ENCODE results near the gene CISH. TPM values are rescaled to one million over a fixed set of nuclear protein-coding genes. Genes with fewer than 3 reads are reported as not detected.
A peak's percentile ranks its signal among the peaks of the same experiment; 100 is the strongest.

CISH gene
- total and polyA plus RNA-seq, 4 donors = 1.1 to 3.2 (median 2.4) TPM

DNA sequence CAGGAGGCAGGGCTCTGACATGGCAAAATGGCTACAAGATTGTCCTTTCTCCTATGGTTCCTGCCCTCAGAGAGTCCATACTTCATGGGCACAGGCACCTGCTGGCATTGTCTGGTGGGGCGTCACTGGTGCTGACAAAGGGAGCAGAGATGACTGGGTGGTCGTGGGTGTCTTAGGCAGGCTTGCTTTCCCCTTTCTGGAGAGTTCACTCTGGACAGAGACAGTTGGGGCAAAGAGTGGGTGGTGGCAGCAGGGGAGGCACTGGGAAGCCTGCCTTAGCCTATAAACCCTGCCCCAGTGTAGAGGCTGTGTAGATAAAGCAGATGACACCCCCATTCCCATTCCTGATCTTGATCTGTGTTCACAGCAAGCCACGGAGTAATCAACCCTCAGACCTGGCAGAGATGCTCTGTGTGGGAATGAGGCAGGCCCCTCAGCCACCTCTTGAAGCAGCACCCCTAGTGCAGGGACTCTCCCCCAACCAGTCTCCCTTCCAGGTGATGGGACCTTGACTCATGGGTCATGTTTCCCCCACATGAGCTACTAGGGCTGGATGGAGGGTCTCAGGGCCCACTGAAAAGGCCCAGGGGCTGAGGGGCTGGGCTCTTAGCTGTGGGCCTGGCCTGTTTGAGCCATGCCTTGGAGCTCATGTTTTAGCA is 42.5 kb upstream of the CISH start:
- Histone ChIP-seq H3K27me3 (ENCODE audit: control insufficient read depth, insufficient read depth, low read length) (no peaks in the 10 kb centered on the region), H3K4me1 (ENCODE audit: control insufficient read depth, insufficient read depth, low read length) (peaks cover 35% of the 10 kb centered on the region), H3K36me3 (ENCODE audit: control insufficient read depth, insufficient read depth, low read length) (no peaks in the 10 kb centered on the region), H3K9me3 (ENCODE audit: control insufficient read depth, insufficient read depth, low read length) (no peaks in the 10 kb centered on the region), H3K27ac (ENCODE audit: low read depth, low read length) (no peak overlapping the region), H3K4me3 (ENCODE audit: low read depth, low read length) (no peak overlapping the region)
- WGBS (ENCODE audit: insufficient coverage) = 89% methylated on average over 3 of the region's 3 CpGs
- DNase-seq (ENCODE audit: low read depth in 4 of 6, low spot score in 6 of 6) = no peak

DNA sequence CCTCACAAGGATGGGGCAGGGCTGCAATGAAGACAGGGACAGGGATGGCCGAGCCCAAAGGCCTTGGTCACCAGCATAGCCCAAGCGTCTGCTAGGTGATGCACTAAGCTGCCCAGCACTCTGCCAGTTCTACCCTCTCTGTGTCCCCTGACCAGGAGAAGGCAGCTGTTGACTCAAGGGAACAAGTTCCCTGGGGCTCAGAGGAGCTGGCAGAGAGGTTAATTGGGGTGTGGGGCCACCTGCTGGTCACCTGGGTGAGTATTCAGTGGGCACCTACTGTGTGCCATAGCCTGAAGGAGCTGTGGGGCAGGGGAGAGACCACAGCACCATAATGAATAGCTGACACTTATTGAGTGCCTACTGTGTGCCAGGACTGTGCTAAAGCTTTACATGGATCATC is 41.1 kb upstream of the CISH start:
- Histone ChIP-seq H3K36me3 (ENCODE audit: control insufficient read depth, insufficient read depth, low read length) (no peaks in the 10 kb centered on the region), H3K4me1 (ENCODE audit: control insufficient read depth, insufficient read depth, low read length) (peaks cover 49% of the 10 kb centered on the region), H3K4me3 (ENCODE audit: low read depth, low read length) (no peak overlapping the region), H3K27ac (ENCODE audit: low read depth, low read length) (peak overlapping the region; percentile 48), H3K9me3 (ENCODE audit: control insufficient read depth, insufficient read depth, low read length) (no peaks in the 10 kb centered on the region), H3K27me3 (ENCODE audit: control insufficient read depth, insufficient read depth, low read length) (no peaks in the 10 kb centered on the region)
- WGBS (ENCODE audit: insufficient coverage) = 70% methylated on average over 2 of the region's 2 CpGs
- no peak for DNase-seq (ENCODE audit: low read depth in 4 of 6, low spot score in 6 of 6)

DNA sequence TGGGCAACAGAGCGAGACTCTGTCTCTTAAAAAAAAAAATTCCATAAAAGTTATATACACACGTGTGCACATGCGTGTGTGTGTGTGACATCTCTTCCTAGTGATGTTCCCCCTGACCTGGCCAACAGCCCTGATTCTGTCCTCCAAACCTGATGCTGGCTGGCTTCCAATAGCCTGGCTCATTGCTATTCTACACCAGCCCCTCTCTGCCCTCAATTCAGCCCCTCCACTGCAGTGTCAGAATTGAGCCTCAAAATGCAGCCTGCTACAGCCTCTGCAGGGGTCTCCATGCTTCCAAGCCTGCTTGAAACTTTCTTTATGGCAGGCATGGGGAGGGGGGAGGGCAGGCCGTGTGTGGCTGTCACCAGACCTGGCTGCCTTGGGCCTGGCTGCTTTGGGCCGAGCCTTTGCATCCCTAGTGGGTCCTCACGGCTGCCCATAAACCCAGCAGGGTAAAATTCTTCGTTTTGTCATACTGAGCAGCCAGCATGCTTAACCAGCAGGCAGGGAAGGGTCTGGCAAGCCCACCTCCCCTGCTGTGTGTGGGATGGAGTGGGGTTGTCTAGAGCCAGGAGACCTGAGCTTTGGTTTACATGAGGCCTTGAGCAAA is 40.5 kb upstream of the CISH start:
- 24% methylated on average over 6 of the region's 7 CpGs for WGBS (ENCODE audit: insufficient coverage)
- Histone ChIP-seq H3K27me3 (ENCODE audit: control insufficient read depth, insufficient read depth, low read length) (no peaks in the 10 kb centered on the region), H3K4me3 (ENCODE audit: low read depth, low read length) (no peak overlapping the region), H3K36me3 (ENCODE audit: control insufficient read depth, insufficient read depth, low read length) (peaks cover 1% of the 10 kb centered on the region), H3K4me1 (ENCODE audit: control insufficient read depth, insufficient read depth, low read length) (peaks cover 54% of the 10 kb centered on the region), H3K9me3 (ENCODE audit: control insufficient read depth, insufficient read depth, low read length) (no peaks in the 10 kb centered on the region), H3K27ac (ENCODE audit: low read depth, low read length) (peak overlapping the region; percentile 48)
- DNase-seq (ENCODE audit: low read depth in 4 of 6, low spot score in 6 of 6) = peak in 4 of 6 donors; percentile 60 to 92 (median 74)

DNA sequence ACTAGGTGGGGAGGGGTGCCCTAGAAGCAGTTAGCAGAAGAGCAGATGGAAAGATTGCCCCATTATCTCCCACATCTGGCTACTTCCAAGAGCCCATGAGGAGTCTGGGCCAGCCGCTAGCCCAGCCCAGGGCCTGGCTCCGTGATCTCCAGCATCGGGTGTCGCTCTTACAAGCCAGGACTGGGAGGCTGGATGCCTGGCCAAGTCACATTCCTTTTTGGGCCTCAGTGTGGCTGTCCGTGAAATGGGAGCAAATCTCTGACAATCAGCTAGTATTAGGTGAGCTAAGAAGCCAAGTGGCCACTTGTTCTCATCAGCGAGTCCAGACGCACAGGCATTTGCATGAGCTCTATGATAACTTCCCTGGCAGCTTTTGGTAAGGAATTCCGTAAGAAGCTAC is 39.9 kb upstream of the CISH start:
- DNase-seq (ENCODE audit: low read depth in 4 of 6, low spot score in 6 of 6) = no peak
- Histone ChIP-seq H3K27me3 (ENCODE audit: control insufficient read depth, insufficient read depth, low read length) (no peaks in the 10 kb centered on the region), H3K36me3 (ENCODE audit: control insufficient read depth, insufficient read depth, low read length) (peaks cover 7% of the 10 kb centered on the region), H3K27ac (ENCODE audit: low read depth, low read length) (no peak overlapping the region), H3K9me3 (ENCODE audit: control insufficient read depth, insufficient read depth, low read length) (no peaks in the 10 kb centered on the region), H3K4me1 (ENCODE audit: control insufficient read depth, insufficient read depth, low read length) (peaks cover 54% of the 10 kb centered on the region), H3K4me3 (ENCODE audit: low read depth, low read length) (no peak overlapping the region)
- 74% methylated on average over 8 of the region's 8 CpGs for WGBS (ENCODE audit: insufficient coverage)

DNA sequence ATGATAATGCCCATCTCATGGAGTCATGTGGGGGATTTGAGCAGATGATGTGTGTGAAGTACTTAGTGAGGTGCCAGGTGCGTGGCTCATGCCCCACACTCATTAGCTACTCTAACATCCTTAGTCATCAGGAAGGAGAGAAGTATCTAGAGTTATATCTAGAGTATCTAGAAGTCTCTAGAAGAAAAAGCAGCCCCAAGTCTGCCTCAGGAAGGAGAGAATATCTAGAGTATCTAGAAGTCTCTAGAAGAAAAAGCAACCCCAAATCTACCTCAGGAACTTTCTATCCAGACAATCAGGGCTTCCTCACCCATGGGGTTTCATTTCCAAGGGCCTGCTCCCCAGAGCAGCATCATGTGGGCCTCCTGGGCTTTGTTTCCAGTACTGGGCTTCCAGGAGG is 38.4 kb upstream of the CISH start:
- Histone ChIP-seq H3K4me1 (ENCODE audit: control insufficient read depth, insufficient read depth, low read length) (peaks cover 54% of the 10 kb centered on the region), H3K9me3 (ENCODE audit: control insufficient read depth, insufficient read depth, low read length) (no peaks in the 10 kb centered on the region), H3K27me3 (ENCODE audit: control insufficient read depth, insufficient read depth, low read length) (no peaks in the 10 kb centered on the region), H3K4me3 (ENCODE audit: low read depth, low read length) (no peak overlapping the region), H3K36me3 (ENCODE audit: control insufficient read depth, insufficient read depth, low read length) (peaks cover 15% of the 10 kb centered on the region), H3K27ac (ENCODE audit: low read depth, low read length) (no peak overlapping the region)
- no peak for DNase-seq (ENCODE audit: low read depth in 4 of 6, low spot score in 6 of 6)
- WGBS (ENCODE audit: insufficient coverage) = no CpG with 5 or more reads among the region's 1 CpG

DNA sequence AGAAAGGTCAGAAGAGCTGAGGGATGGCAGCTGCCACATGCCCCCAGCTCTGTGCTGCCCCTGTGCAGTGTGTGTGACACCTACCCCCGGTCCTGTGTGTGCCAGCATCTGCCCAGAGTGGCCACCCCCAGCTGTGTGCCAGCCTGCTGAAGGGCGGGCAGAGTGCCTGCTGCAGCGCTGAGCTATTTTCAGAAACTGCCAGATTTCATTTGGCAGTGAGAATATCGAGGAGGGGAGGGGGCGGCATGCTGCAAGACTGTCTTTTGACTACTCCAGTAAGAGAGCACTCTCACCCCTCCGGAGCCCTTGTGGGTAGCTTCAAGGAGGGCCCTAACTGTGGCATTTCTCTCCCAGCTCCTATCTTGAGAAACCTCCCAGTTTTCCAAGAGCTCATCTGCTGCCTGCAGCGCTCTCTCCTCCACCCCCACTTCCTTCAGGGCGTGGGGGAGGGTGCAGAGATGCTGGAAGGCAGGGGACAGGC is 37.9 kb upstream of the CISH start:
- H3K9me3 ChIP-seq (ENCODE audit: control insufficient read depth, insufficient read depth, low read length) = no peaks in the 10 kb centered on the region
- DNase-seq (ENCODE audit: low read depth in 4 of 6, low spot score in 6 of 6) = peak in 2 of 6 donors; percentile 73 to 89
- WGBS (ENCODE audit: insufficient coverage) = 2% methylated on average over 3 of the region's 8 CpGs
- peaks cover 15% of the 10 kb centered on the region for H3K36me3 ChIP-seq (ENCODE audit: control insufficient read depth, insufficient read depth, low read length)
- H3K4me1 ChIP-seq (ENCODE audit: control insufficient read depth, insufficient read depth, low read length) = peaks cover 54% of the 10 kb centered on the region
- no peak overlapping the region for H3K4me3 ChIP-seq (ENCODE audit: low read depth, low read length)
- H3K27ac ChIP-seq (ENCODE audit: low read depth, low read length) = no peak overlapping the region
- H3K27me3 ChIP-seq (ENCODE audit: control insufficient read depth, insufficient read depth, low read length) = no peaks in the 10 kb centered on the region

DNA sequence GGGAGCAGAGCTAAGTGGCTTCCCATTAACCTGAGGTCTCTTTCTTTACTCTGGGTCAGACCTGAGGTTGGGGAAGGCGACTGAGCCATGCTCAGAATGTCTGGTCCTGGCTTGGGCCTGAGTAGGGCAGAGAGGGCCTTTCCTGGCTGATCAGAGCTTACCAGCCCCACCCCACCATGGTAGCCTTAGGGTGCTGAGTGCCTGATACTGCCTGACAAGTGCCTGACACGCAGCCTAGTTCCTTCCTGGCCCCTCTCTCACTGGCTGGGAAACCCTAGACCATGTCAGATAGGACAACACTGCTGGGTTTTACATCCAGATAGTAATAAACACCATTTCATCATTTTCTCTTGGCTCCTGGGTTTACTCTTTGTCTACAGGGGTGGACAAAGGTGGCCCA is 37.4 kb upstream of the CISH start:
- Histone ChIP-seq H3K27me3 (ENCODE audit: control insufficient read depth, insufficient read depth, low read length) (no peaks in the 10 kb centered on the region), H3K4me1 (ENCODE audit: control insufficient read depth, insufficient read depth, low read length) (peaks cover 54% of the 10 kb centered on the region), H3K9me3 (ENCODE audit: control insufficient read depth, insufficient read depth, low read length) (no peaks in the 10 kb centered on the region), H3K36me3 (ENCODE audit: control insufficient read depth, insufficient read depth, low read length) (peaks cover 15% of the 10 kb centered on the region), H3K27ac (ENCODE audit: low read depth, low read length) (no peak overlapping the region), H3K4me3 (ENCODE audit: low read depth, low read length) (no peak overlapping the region)
- no peak for DNase-seq (ENCODE audit: low read depth in 4 of 6, low spot score in 6 of 6)
- 94% methylated on average over 2 of the region's 2 CpGs for WGBS (ENCODE audit: insufficient coverage)

DNA sequence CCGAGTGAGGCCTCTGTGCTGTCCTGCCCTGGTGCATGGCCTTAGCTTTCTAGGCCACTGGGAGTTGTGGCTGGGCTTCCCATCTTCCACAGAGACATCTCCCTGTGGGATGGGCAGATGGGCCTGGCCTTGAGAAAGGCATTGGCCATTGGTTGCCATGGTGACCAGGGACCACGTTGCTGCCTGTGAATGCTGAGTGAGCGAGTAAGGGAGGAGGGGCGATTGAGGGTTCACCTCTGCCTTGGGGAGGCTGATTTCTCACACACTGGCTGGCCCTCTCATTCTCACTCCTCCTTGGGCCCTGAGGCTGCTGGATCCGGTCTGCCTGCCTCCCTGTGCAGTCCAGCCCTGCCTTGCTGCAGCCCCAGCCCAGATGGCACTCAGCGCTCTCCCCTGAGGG is 36.7 kb upstream of the CISH start:
- H3K27ac ChIP-seq (ENCODE audit: low read depth, low read length) = no peak overlapping the region
- no peaks in the 10 kb centered on the region for H3K9me3 ChIP-seq (ENCODE audit: control insufficient read depth, insufficient read depth, low read length)
- H3K4me1 ChIP-seq (ENCODE audit: control insufficient read depth, insufficient read depth, low read length) = peaks cover 54% of the 10 kb centered on the region
- DNase-seq (ENCODE audit: low read depth in 4 of 6, low spot score in 6 of 6) = peak in 4 of 6 donors; percentile 23 to 92 (median 54)
- no peaks in the 10 kb centered on the region for H3K27me3 ChIP-seq (ENCODE audit: control insufficient read depth, insufficient read depth, low read length)
- no peak overlapping the region for H3K4me3 ChIP-seq (ENCODE audit: low read depth, low read length)
- H3K36me3 ChIP-seq (ENCODE audit: control insufficient read depth, insufficient read depth, low read length) = peaks cover 18% of the 10 kb centered on the region
- WGBS (ENCODE audit: insufficient coverage) = 10% methylated on average over 2 of the region's 6 CpGs

DNA sequence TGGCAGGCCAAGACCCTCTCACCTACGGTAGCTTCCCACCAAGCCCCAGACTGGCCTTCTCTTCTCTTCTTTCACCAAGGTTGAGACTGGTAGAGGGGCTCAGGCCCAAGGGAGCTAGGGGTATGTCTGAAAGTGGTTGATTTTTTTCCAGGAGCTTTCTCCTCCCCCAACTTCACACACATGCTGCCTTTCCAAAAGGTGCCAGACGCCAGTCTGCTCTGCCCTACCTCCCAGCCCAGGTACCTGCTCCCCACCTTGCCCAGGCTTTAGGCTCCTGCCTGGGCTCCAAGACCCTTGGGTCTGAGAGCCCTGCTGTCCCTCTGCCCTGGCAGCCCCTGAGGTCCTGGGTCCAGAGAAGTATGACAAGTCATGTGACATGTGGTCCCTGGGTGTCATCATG is 33.8 kb upstream of the CISH start:
- H3K27me3 ChIP-seq (ENCODE audit: control insufficient read depth, insufficient read depth, low read length) = no peaks in the 10 kb centered on the region
- H3K4me1 ChIP-seq (ENCODE audit: control insufficient read depth, insufficient read depth, low read length) = peaks cover 32% of the 10 kb centered on the region
- WGBS (ENCODE audit: insufficient coverage) = 89% methylated on average over 1 of the region's 2 CpGs
- no peak overlapping the region for H3K4me3 ChIP-seq (ENCODE audit: low read depth, low read length)
- no peak for DNase-seq (ENCODE audit: low read depth in 4 of 6, low spot score in 6 of 6)
- H3K27ac ChIP-seq (ENCODE audit: low read depth, low read length) = no peak overlapping the region
- peaks cover 20% of the 10 kb centered on the region for H3K36me3 ChIP-seq (ENCODE audit: control insufficient read depth, insufficient read depth, low read length)
- no peaks in the 10 kb centered on the region for H3K9me3 ChIP-seq (ENCODE audit: control insufficient read depth, insufficient read depth, low read length)

DNA sequence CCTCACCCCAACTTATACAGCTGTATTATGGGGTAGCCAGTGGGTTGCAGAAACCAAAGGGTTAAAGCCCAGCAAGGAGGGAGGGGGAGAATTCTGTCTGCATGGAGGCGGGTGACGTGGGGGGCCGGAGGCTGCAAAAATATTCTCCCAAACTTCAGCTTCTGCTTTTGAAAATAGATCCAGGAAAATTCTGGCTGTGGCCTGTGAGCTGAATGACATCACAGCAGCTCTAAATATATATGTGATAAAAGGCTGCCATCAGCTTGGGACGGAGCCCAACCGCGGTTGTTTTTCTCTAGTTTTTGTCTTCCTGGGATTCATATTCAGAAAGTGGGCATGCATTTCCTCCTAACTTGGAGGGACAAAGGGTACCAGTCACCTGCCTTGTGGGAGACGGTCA is 33.0 kb upstream of the CISH start:
- H3K27ac ChIP-seq (ENCODE audit: low read depth, low read length) = no peak overlapping the region
- peak in 1 of 6 donors; percentile 81 for DNase-seq (ENCODE audit: low read depth in 4 of 6, low spot score in 6 of 6)

More for the DNA sequence above, 33.0 kb upstream of the CISH start:
- no peaks in the 10 kb centered on the region for H3K27me3 ChIP-seq (ENCODE audit: control insufficient read depth, insufficient read depth, low read length)
- peaks cover 23% of the 10 kb centered on the region for H3K4me1 ChIP-seq (ENCODE audit: control insufficient read depth, insufficient read depth, low read length)
- 68% methylated on average over 4 of the region's 7 CpGs for WGBS (ENCODE audit: insufficient coverage)
- H3K9me3 ChIP-seq (ENCODE audit: control insufficient read depth, insufficient read depth, low read length) = no peaks in the 10 kb centered on the region
- peaks cover 20% of the 10 kb centered on the region for H3K36me3 ChIP-seq (ENCODE audit: control insufficient read depth, insufficient read depth, low read length)
- no peak overlapping the region for H3K4me3 ChIP-seq (ENCODE audit: low read depth, low read length)
